ENCODE data around the gene PPIE.

Gene PPIE

GRCh38 chr1:39788758-39789570 is 50.3 kb downstream of the PPIE start, which contains the start of gene BMP8B:
TSS of gene BMP8B (minus strand) at chr1:39788865. CDS start at chr1:39788485, 380 bp downstream.
- peak; percentile 81 for DNase-seq (ENCODE audit: low read depth)
- TF ChIP-seq CTCF (IDR thresholded peaks at IDR 0.05; ENCODE audit: low read depth, low read length), result no peak
- TF ChIP-seq POLR2A (IDR thresholded peaks at IDR 0.05; ENCODE audit: extremely low read depth, insufficient read length), result peak; percentile 20
- H3K4me3 ChIP-seq (ENCODE audit: low read depth, low read length), result peak within 1 kb of the TSS; percentile 48

DNA sequence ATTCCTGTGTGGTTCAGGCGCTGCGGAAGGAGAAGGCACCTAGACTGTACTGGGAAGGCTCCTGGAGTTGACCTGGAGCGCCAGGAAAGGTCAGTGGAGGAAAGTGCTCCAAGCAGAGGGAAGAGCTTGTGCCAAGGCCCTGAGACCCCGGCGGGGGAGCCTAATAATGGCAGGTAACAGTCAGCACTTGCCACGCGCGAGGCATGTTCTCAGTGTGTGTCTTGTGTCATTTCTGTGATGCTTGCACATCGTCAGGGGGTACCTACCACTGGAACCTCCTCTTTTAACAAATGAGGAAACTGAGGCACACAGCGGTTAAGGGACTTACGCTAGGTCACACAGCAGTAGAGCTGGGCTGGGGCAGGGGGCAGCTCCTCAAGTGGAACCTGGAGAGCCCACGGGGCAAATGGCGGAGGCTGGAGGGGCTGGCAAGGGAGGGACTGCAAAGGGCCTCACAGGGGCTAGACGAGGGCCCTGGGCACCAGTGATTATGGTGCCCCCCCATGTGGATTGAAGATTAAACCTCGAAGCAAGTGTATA is 51.0 kb downstream of the PPIE start:
- no peak for DNase-seq (ENCODE audit: low read depth)
- peak overlapping the region; percentile 48 for H3K4me3 ChIP-seq (ENCODE audit: low read depth, low read length)
- no peak for TF ChIP-seq MYC (IDR thresholded peaks at IDR 0.05; ENCODE audit: low read depth, low read length)
- TF ChIP-seq MAX (IDR thresholded peaks at IDR 0.05; ENCODE audit: low read depth, low read length), result no peak
- no peak for TF ChIP-seq CTCF (IDR thresholded peaks at IDR 0.05; ENCODE audit: low read depth, low read length)
- no peak for TF ChIP-seq POLR2A (IDR thresholded peaks at IDR 0.05; ENCODE audit: extremely low read depth, insufficient read length)

DNA sequence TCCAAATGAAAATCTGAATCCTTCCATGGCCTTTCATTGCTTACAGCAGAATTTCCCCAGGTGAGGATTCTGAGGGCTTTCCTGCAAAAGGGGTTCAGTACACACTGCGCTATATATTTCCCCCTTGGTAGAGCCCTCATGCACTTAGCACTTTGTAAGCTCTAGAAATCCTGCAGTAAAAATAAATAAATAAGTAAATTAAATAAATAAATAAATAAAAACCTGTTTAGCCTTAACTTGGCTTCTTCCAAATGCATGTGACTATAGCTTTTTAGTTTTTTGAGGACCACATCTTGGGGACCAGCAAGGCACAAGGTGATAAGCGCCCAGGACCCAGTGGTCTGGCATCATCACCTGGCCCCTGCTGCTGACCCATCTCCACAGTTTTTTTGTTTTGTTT is 53.2 kb downstream of the PPIE start:
- no peak overlapping the region for H3K4me3 ChIP-seq (ENCODE audit: low read depth, low read length)
- TF ChIP-seq CTCF (IDR thresholded peaks at IDR 0.05; ENCODE audit: low read depth, low read length) (no peak), MYC (IDR thresholded peaks at IDR 0.05; ENCODE audit: low read depth, low read length) (no peak), MAX (IDR thresholded peaks at IDR 0.05; ENCODE audit: low read depth, low read length) (no peak)
- DNase-seq (ENCODE audit: low read depth), result no peak

DNA sequence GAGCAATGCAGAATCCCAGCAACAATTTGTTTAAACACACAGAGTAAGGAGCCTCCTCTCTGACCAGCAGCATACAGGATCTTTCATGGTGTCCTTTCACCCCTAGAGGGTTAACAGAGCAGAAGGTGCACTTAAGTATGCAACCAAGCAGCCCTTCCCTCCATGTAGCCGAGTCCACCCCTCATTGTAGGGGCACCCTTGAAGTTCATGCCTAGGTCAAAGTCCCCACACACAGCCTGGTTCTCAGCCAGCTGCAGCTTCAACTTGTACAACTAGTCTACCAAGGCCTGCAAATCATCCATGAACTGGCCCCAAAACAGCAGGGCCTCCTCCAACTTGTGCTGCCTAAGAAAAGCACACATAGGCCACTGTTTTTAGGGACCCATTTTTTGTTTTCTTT is 57.0 kb downstream of the PPIE start:
- TF ChIP-seq POLR2A (IDR thresholded peaks at IDR 0.05; ENCODE audit: extremely low read depth, insufficient read length) (no peak), MAX (IDR thresholded peaks at IDR 0.05; ENCODE audit: low read depth, low read length) (no peak), CTCF (IDR thresholded peaks at IDR 0.05; ENCODE audit: low read depth, low read length) (no peak), MYC (IDR thresholded peaks at IDR 0.05; ENCODE audit: low read depth, low read length) (no peak)
- no peak for DNase-seq (ENCODE audit: low read depth)

GRCh38 chr1:39798859-39799769 is 60.4 kb downstream of the PPIE start:
- DNase-seq (ENCODE audit: low read depth), result peak; percentile 96
- TF ChIP-seq MYC (IDR thresholded peaks at IDR 0.05; ENCODE audit: low read depth, low read length) (peak; percentile 94), CTCF (IDR thresholded peaks at IDR 0.05; ENCODE audit: low read depth, low read length) (peak; percentile 63), MAX (IDR thresholded peaks at IDR 0.05; ENCODE audit: low read depth, low read length) (peak; percentile 97)
- peak overlapping the region; percentile 33 for H3K4me3 ChIP-seq (ENCODE audit: low read depth, low read length)

More for the DNA sequence above, 57.0 kb downstream of the PPIE start:
- no peak overlapping the region for H3K4me3 ChIP-seq (ENCODE audit: low read depth, low read length)

All from NB4 (cell line).